HepG2 (cell line): Measurements from ENCODE around the gene TAF6L. TPM values are rescaled to one million over a fixed set of nuclear protein-coding genes. Genes with fewer than 3 reads are reported as not detected.

ENCODE experiments used
- ATAC-seq: fragments of 200-7000 bp; cut with Tn5 transposase; 3 replicates; pipeline ENCODE4 v1.9.1; 2020; ENCODE audit warnings: mild to moderate bottlenecking, moderate library complexity
- BruUV-seq: library from RNA; stranded (reverse); fragments of 400-500 nt; replicated peaks from 2 replicates; lab custom pipeline; 2021; lab: Mats Ljungman, UMichigan
- CTCF ChIA-PET: fragments of 300-600 bp; formaldehyde crosslinking; extraction: SDS; loops from one replicate; lab custom pipeline; 2021; ENCODE audit warnings: low total read pairs, inconsistent platforms, low intra/inter-chr PET ratio; lab: Yijun Ruan, JAX
- POLR2A ChIA-PET: fragments of 350-600 bp; sonication (Branson Sonifier 250); formaldehyde crosslinking; loops from one replicate; lab custom pipeline; 2020; ENCODE audit warnings: antibody characterized with exemption, inconsistent platforms; lab: Yijun Ruan, JAX
- DNase-seq: peaks from one replicate; pipeline ENCODE4 v3.0.0-alpha.2; 2015; ENCODE audit warnings: low spot score
- FAIRE-seq: peaks from 3 replicates; lab custom pipeline; 2011; peaks lifted over from hg19 to GRCh38; lab: Jason Lieb, UNC
- H2AFZ ChIP-seq: one replicate; pipeline ENCODE4 v1.6.1; 2011; ENCODE audit warnings: low read length, inconsistent platforms
- H3K27ac ChIP-seq: fragments of 300-600 bp; 3 replicates; pipeline ENCODE4 v1.8.0; 2011; ENCODE audit warnings: mixed run types, mild to moderate bottlenecking, mixed read lengths, low read length, inconsistent platforms; ENCODE audit not compliant: insufficient read depth; ENCODE audit errors: extremely low read length
- H3K27me3 ChIP-seq, 2 experiments: fragments of 200-600 bp in 1 of 2; 2 replicates in 1 of 2; 3 replicates in 1 of 2; pipeline versions ENCODE4 v1.6.0 to v1.8.0; 2011; ENCODE audit warnings: low read length in 2 of 2, mild to moderate bottlenecking in 2 of 2, moderate library complexity in 2 of 2, inconsistent platforms in 1 of 2; ENCODE audit not compliant: insufficient read depth in 2 of 2, control insufficient read depth in 1 of 2
- H3K36me3 ChIP-seq, 2 experiments: fragments of 200-600 bp in 1 of 2; replicated peaks in 1 of 2; 2 replicates in 1 of 2; 3 replicates in 1 of 2; pipeline versions ENCODE4 v1.5.1 to v1.8.0; 2011; ENCODE audit warnings: low read length in 2 of 2, inconsistent platforms in 1 of 2; ENCODE audit not compliant: insufficient read depth in 2 of 2, control insufficient read depth in 1 of 2
- H3K4me1 ChIP-seq: 2 replicates; pipeline ENCODE4 v1.5.1; 2012; ENCODE audit warnings: low read length, inconsistent platforms; ENCODE audit not compliant: insufficient read depth
- H3K4me2 ChIP-seq: 2 replicates; pipeline ENCODE4 v1.6.0; 2011; ENCODE audit warnings: low read depth, low read length, inconsistent platforms
- H3K4me3 ChIP-seq, 3 experiments: fragments of 200-600 bp in 1 of 3; sonication (generic), shearing (Covaris generic) in 1 of 3; replicated peaks in 1 of 3; 2 replicates each; pipeline ENCODE4 v1.5.1; 2011 to 2016; ENCODE audit warnings: low read length in 3 of 3, inconsistent platforms in 2 of 3, low read depth in 2 of 3, mild to moderate bottlenecking in 2 of 3, control low read depth in 1 of 3, mixed read lengths in 1 of 3; ENCODE audit not compliant: insufficient read depth in 1 of 3
- H3K79me2 ChIP-seq: one replicate; pipeline ENCODE4 v1.6.1; 2011; ENCODE audit warnings: low read length, inconsistent platforms; ENCODE audit not compliant: insufficient read depth
- H3K9ac ChIP-seq: 2 replicates; pipeline ENCODE4 v1.6.0; 2011; ENCODE audit warnings: mild to moderate bottlenecking, low read depth, low read length, inconsistent platforms; ENCODE audit not compliant: insufficient read depth
- H3K9me3 ChIP-seq: 2 replicates; pipeline ENCODE4 v1.5.1; 2012; ENCODE audit warnings: mild to moderate bottlenecking, low read length
- H4K20me1 ChIP-seq: 2 replicates; pipeline ENCODE4 v1.6.0; 2011; ENCODE audit warnings: inconsistent platforms, mild to moderate bottlenecking, low read length, moderate library complexity; ENCODE audit not compliant: insufficient read depth
- CEBPB ChIP-seq: IDR thresholded peaks from 2 replicates; pipeline ENCODE4 v1.6.1; 2011; ENCODE audit warnings: low read depth, low read length, improper control_type of control experiment, borderline replicate concordance
- CHD2 ChIP-seq: IDR thresholded peaks from 2 replicates; pipeline ENCODE4 v1.6.1; 2011; ENCODE audit warnings: low read depth, low read length, improper control_type of control experiment
- KDM2A ChIP-seq: sonication (generic); formaldehyde crosslinking; IDR thresholded peaks from 2 replicates; pipeline ENCODE4 v1.4.0; 2020; ENCODE audit warnings: low read depth, missing genetic modification reagents, borderline replicate concordance
- MTA3 ChIP-seq: sonication (generic); formaldehyde crosslinking; IDR thresholded peaks from 2 replicates; pipeline ENCODE4 v1.4.0; 2020; ENCODE audit warnings: missing genetic modification reagents
- NAIF1 ChIP-seq: sonication (generic); formaldehyde crosslinking; IDR thresholded peaks from 2 replicates; pipeline ENCODE4 v1.5.0; 2020; ENCODE audit warnings: mild to moderate bottlenecking, missing genetic modification reagents, borderline replicate concordance
- POLR2A ChIP-seq, 2 experiments: IDR thresholded peaks; 2 replicates each; pipeline ENCODE4 v1.6.1; 2011; ENCODE audit warnings: low read depth in 2 of 2, low read length in 2 of 2, mild to moderate bottlenecking in 1 of 2, moderate library complexity in 1 of 2; ENCODE audit not compliant: insufficient read depth in 1 of 2
- POLR2AphosphoS5 ChIP-seq: IDR thresholded peaks from 2 replicates; pipeline ENCODE4 v1.6.1; 2012; ENCODE audit warnings: low read depth, low read length
- RFXAP ChIP-seq: sonication (generic); formaldehyde crosslinking; IDR thresholded peaks from 2 replicates; pipeline ENCODE4 v1.4.0; 2020; ENCODE audit warnings: missing genetic modification reagents, borderline replicate concordance
- TARDBP ChIP-seq: sonication (generic); formaldehyde crosslinking; IDR thresholded peaks from 2 replicates; pipeline ENCODE4 v1.8.0; 2022; ENCODE audit warnings: mild to moderate bottlenecking, missing genetic modification reagents
- TCF7L2 ChIP-seq: IDR thresholded peaks from 2 replicates; pipeline ENCODE4 v1.6.1; 2011; ENCODE audit warnings: mild to moderate bottlenecking, low read depth, low read length, moderate library complexity
- ZC3H13 ChIP-seq: sonication (generic); formaldehyde crosslinking; IDR thresholded peaks from 2 replicates; pipeline ENCODE4 v1.8.1; 2023; ENCODE audit warnings: mild to moderate bottlenecking, missing genetic modification reagents, moderate library complexity
- ZFP1 ChIP-seq: IDR thresholded peaks from 2 replicates; pipeline ENCODE4 v1.6.1; 2016
- ZNF430 ChIP-seq: sonication (generic); formaldehyde crosslinking; IDR thresholded peaks from 2 replicates; pipeline ENCODE4 v1.9.0; 2021; ENCODE audit warnings: mild to moderate bottlenecking, missing genetic modification reagents
- ZNF615 ChIP-seq: sonication (generic); formaldehyde crosslinking; IDR thresholded peaks from 2 replicates; pipeline ENCODE4 v1.5.0; 2020; ENCODE audit warnings: mild to moderate bottlenecking, missing genetic modification reagents, borderline replicate concordance
- WGBS: methylation state at CpG from one replicate; pipeline ENCODE4 v1.1.6; 2017; ENCODE audit warnings: low lambda C conversion rate; 5-methylcytosine and 5-hydroxymethylcytosine counted together
- in situ Hi-C: cut with HindIII; loops from 2 replicates; pipeline ENCODE4 v1.10.0; 2017; ENCODE audit warnings: low pct_unique_long_range_greater_than_20kb; ENCODE audit not compliant: extremely low pct_ligation_motif_present
- intact Hi-C: fragments of 100-400 bp; cut with micrococcal nuclease; formaldehyde crosslinking; loops from one replicate; pipeline ENCODE4 v1.10.0; 2022; ENCODE audit not compliant: unreplicated experiment
- polyA plus RNA-seq, 8 experiments: library from polyadenylated mRNA; depleted of rRNA in 3 of 8; stranded (reverse) in 7 of 8; unstranded in 1 of 8; fragments of >200 nt; fragmentation: Illumina TruSeq in 4 of 8; extraction: Trizol in 4 of 8; gene quantifications; 2 replicates each; pipeline versions ENCODE4 v1.2.1 to v1.2.3, GENCODE V29; 2011 to 2016; ENCODE audit warnings: low read depth in 4 of 8, missing spikeins in 1 of 8, mixed read lengths in 1 of 8; ENCODE audit not compliant: insufficient read depth in 1 of 8
- total RNA-seq, 5 experiments: library from RNA; depleted of rRNA; stranded (reverse); fragments of >200 nt; fragmentation: Illumina TruSeq; extraction: Trizol; gene quantifications; 2 replicates each; pipeline ENCODE4 v1.2.3, GENCODE V29; 2016; ENCODE audit warnings: low read depth in 1 of 5
- TF ChIP-seq, protein P1 (sequence below): IDR thresholded peaks from 2 replicates; pipeline ENCODE4 v1.6.1; 2016; ENCODE audit warnings: mild to moderate bottlenecking

Gene TAF6L
- total and polyA plus RNA-seq, 2 of the 13 experiments (the other 11 are each of a cell fraction or from before 2014, with no cell fraction given): 12.6 to 19.4 TPM

GRCh38 chr11:62787005-62787759, 16.0 kb downstream of the TAF6L start, which contains the start of gene TMEM179B (continued):
- TF ChIP-seq TARDBP (CRISPR knock-in tag) (peak; percentile 93), NAIF1 (CRISPR knock-in tag) (no peak), ZFP1 (peak; percentile 47; the same call in 1 of the 2 replicates), RFXAP (CRISPR knock-in tag) (no peak), CEBPB (no peak), ZNF615 (CRISPR knock-in tag) (no peak), KDM2A (CRISPR knock-in tag) (peak; percentile 100), CHD2 (peak; percentile 60; the same call in 1 of the 2 replicates), TCF7L2 (no peak), ZNF430 (0 out of 2 replicates have a peak, but pooled peaks have one; percentile 40)
- TF ChIP-seq, protein P1, sequence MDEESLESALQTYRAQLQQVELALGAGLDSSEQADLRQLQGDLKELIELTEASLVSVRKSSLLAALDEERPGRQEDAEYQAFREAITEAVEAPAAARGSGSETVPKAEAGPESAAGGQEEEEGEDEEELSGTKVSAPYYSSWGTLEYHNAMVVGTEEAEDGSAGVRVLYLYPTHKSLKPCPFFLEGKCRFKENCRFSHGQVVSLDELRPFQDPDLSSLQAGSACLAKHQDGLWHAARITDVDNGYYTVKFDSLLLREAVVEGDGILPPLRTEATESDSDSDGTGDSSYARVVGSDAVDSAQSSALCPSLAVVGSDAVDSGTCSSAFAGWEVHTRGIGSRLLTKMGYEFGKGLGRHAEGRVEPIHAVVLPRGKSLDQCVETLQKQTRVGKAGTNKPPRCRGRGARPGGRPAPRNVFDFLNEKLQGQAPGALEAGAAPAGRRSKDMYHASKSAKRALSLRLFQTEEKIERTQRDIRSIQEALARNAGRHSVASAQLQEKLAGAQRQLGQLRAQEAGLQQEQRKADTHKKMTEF (CRISPR knock-in tag): peak; percentile 95

DNA sequence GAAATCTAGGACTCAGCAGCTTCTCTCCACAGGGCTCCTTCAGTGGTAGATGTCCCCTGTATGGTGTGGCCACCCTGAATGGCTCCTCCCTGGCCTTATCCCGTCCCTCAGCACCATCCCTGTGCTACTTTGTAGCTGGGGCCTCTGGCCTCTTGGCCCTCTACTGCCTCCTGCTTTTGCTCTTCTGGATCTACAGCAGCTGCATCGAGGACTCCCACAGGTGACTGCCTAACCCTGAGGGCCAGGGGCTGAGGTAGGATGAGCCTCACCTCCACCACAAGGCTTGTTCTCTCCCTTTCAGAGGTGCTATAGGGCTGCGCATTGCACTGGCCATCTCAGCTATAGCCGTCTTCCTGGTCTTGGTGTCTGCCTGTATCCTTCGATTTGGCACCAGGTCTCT, 17.8 kb downstream of the TAF6L start:
- no peak for FAIRE-seq
- H3K79me2 ChIP-seq: peaks cover 34% of the 10 kb centered on the region
- H3K4me2 ChIP-seq: peak overlapping the region; percentile 67; the same call in 1 of the 2 replicates
- no peak overlapping the region for H3K9ac ChIP-seq
- H3K4me3 ChIP-seq: peak overlapping the region in 1 of 3 experiments; percentile 12; a peak in 2 of 6 replicates
- no peak for ATAC-seq
- H3K36me3 ChIP-seq: peaks cover 10 to 28% of the 10 kb centered on the region in 2 experiments
- intact Hi-C loops: no loop called here
- BruUV-seq: no TSS peak
- WGBS: 82% methylated on average over 5 of the region's 5 CpGs
- no peak for DNase-seq
- H3K4me1 ChIP-seq: peaks cover 53% of the 10 kb centered on the region
- in situ Hi-C loops: loop anchor here (5.0 kb wide), 2 partner anchors 43 to 88 kb away; partner anchors contain the start of genes STX5 and TEX54
- TF ChIP-seq ZC3H13 (peak; percentile 6; the same call in 1 of the 2 replicates), MTA3 (no peak), POLR2A (IDR thresholded peaks at IDR 0.05; ENCODE audit: insufficient read depth in 1 of 2, low read depth in 2 of 2, low read length in 2 of 2) (peak in 1 of 2 experiments; percentile 38; a peak in 1 of 4 replicates), POLR2AphosphoS5 (0 out of 2 replicates have a peak, but pooled peaks have one; percentile 18)
- CTCF ChIA-PET: no interaction called here
- POLR2A ChIA-PET: interaction anchor here (0.8 to 9.1 kb wide), 8 partner anchors 11 to 92 kb away, joined by 3 to 201 read pairs (median 10); partner anchors contain the start of genes HNRNPUL2, NXF1, SLC3A2 and TTC9C
- no peaks in the 10 kb centered on the region; a peak in 1 of 5 replicates for H3K27me3 ChIP-seq
- peak overlapping the region; percentile 11 for H3K27ac ChIP-seq
- H4K20me1 ChIP-seq: no peaks in the 10 kb centered on the region
- H3K9me3 ChIP-seq: no peaks in the 10 kb centered on the region
- H2AFZ ChIP-seq: no peak overlapping the region
